HEK293 (cell line): ENCODE data around the gene FXYD2.

Experiments
- CTCF ChIA-PET: fragments of 350-600 bp; formaldehyde crosslinking; extraction: SDS; loops from one replicate; lab custom pipeline; 2021; ENCODE audit warnings: antibody characterized with exemption; lab: Yijun Ruan, JAX
- POLR2A ChIA-PET: fragments of 300-600 bp; formaldehyde crosslinking; extraction: SDS; loops from one replicate; lab custom pipeline; 2020; ENCODE audit warnings: antibody characterized with exemption, inconsistent platforms; lab: Yijun Ruan, JAX
- H3K27ac ChIP-seq: fragments of 200-500 bp; sonication (Bioruptor generic); 2 replicates; pipeline ENCODE4 v1.5.1; 2014; ENCODE audit warnings: low read depth, low read length, control low read depth, inconsistent platforms; ENCODE audit errors: extremely low read depth
- H3K36me3 ChIP-seq, 2 experiments: fragments of 200-500 bp in 1 of 2; sonication (Bioruptor generic) in 1 of 2; 1 replicate in 1 of 2; 2 replicates in 1 of 2; pipeline ENCODE4 v1.5.1; 2014 to 2017; ENCODE audit warnings: inconsistent platforms in 2 of 2, low read length in 2 of 2; ENCODE audit not compliant: control insufficient read depth in 2 of 2, insufficient read depth in 1 of 2
- H3K4me1 ChIP-seq: fragments of 200-500 bp; sonication (Bioruptor generic); 2 replicates; pipeline ENCODE4 v1.5.1; 2014; ENCODE audit warnings: mild to moderate bottlenecking, low read length, inconsistent platforms; ENCODE audit not compliant: control insufficient read depth, insufficient read depth
- H3K4me3 ChIP-seq: 2 replicates; pipeline ENCODE4 v1.5.1; 2011; ENCODE audit warnings: low read depth, mild to moderate bottlenecking, control low read depth, low read length, moderate library complexity
- H3K9me3 ChIP-seq: fragments of 200-500 bp; sonication (Bioruptor generic); 2 replicates; pipeline ENCODE4 v1.5.1; 2014; ENCODE audit warnings: low read depth, low read length, inconsistent platforms; ENCODE audit not compliant: control insufficient read depth, insufficient read depth
- GLI4 ChIP-seq: fragments of 450-650 bp; formaldehyde crosslinking; IDR thresholded peaks from 2 replicates; pipeline ENCODE4 v1.5.1; 2016; ENCODE audit warnings: missing biosample characterization, missing genetic modification characterization
- HOXC10 ChIP-seq: sonication (generic); formaldehyde crosslinking; IDR thresholded peaks from 2 replicates; pipeline ENCODE4 v1.8.1; 2023; ENCODE audit warnings: mild to moderate bottlenecking, missing genetic modification reagents
- PRDM10 ChIP-seq: fragments of 450-650 bp; formaldehyde crosslinking; IDR thresholded peaks from 2 replicates; pipeline ENCODE4 v1.5.1; 2016; ENCODE audit warnings: missing biosample characterization, missing genetic modification characterization
- ZBTB1 ChIP-seq: fragments of 450-650 bp; formaldehyde crosslinking; IDR thresholded peaks from 2 replicates; pipeline ENCODE4 v1.5.1; 2016; ENCODE audit warnings: missing biosample characterization, missing genetic modification characterization
- ZBTB20 ChIP-seq: fragments of 450-650 bp; formaldehyde crosslinking; IDR thresholded peaks from 2 replicates; pipeline ENCODE4 v1.5.1; 2016; ENCODE audit warnings: missing biosample characterization, missing genetic modification characterization
- ZBTB49 ChIP-seq: fragments of 450-650 bp; formaldehyde crosslinking; IDR thresholded peaks from 2 replicates; pipeline ENCODE4 v1.5.1; 2016; ENCODE audit warnings: missing biosample characterization, missing genetic modification characterization, low read depth
- ZEB2 ChIP-seq: fragments of 450-650 bp; formaldehyde crosslinking; IDR thresholded peaks from 2 replicates; pipeline ENCODE4 v1.5.1; 2016; ENCODE audit warnings: missing biosample characterization, missing genetic modification characterization
- ZFP41 ChIP-seq: fragments of 450-650 bp; formaldehyde crosslinking; IDR thresholded peaks from 2 replicates; pipeline ENCODE4 v1.5.1; 2016; ENCODE audit warnings: missing biosample characterization, missing genetic modification characterization, borderline replicate concordance
- ZNF16 ChIP-seq: fragments of 450-650 bp; formaldehyde crosslinking; IDR thresholded peaks from 2 replicates; pipeline ENCODE4 v1.5.1; 2016; ENCODE audit warnings: low read depth, missing biosample characterization, missing genetic modification characterization
- ZNF169 ChIP-seq: fragments of 450-650 bp; formaldehyde crosslinking; IDR thresholded peaks from 2 replicates; pipeline ENCODE4 v1.5.1; 2016; ENCODE audit warnings: missing biosample characterization, missing genetic modification characterization
- ZNF175 ChIP-seq: fragments of 450-650 bp; formaldehyde crosslinking; IDR thresholded peaks from 2 replicates; pipeline ENCODE4 v1.5.1; 2016; ENCODE audit warnings: missing biosample characterization, missing genetic modification characterization
- ZNF184 ChIP-seq: fragments of 450-650 bp; IDR thresholded peaks from 2 replicates; pipeline ENCODE4 v1.5.1; 2018; ENCODE audit warnings: missing biosample characterization, mild to moderate bottlenecking, missing genetic modification characterization
- ZNF335 ChIP-seq: fragments of 450-650 bp; formaldehyde crosslinking; conservative IDR thresholded peaks from 2 replicates; pipeline ENCODE4 v1.5.1; 2016; ENCODE audit warnings: missing biosample characterization, missing genetic modification characterization
- ZNF354C ChIP-seq: fragments of 450-650 bp; formaldehyde crosslinking; IDR thresholded peaks from 2 replicates; pipeline ENCODE4 v1.5.1; 2016; ENCODE audit warnings: missing biosample characterization, missing genetic modification characterization, low read depth, borderline replicate concordance
- ZNF423 ChIP-seq: fragments of 450-650 bp; formaldehyde crosslinking; IDR thresholded peaks from 2 replicates; pipeline ENCODE4 v1.5.1; 2016; ENCODE audit warnings: missing biosample characterization, missing genetic modification characterization
- ZNF433 ChIP-seq: fragments of 450-650 bp; formaldehyde crosslinking; IDR thresholded peaks from 2 replicates; pipeline ENCODE4 v1.5.1; 2016; ENCODE audit warnings: missing biosample characterization, missing genetic modification characterization, low read depth
- ZNF510 ChIP-seq: fragments of 450-650 bp; formaldehyde crosslinking; IDR thresholded peaks from 2 replicates; pipeline ENCODE4 v1.5.1; 2018; ENCODE audit warnings: mild to moderate bottlenecking, missing genetic modification characterization, missing biosample characterization; ENCODE audit not compliant: insufficient replicate concordance
- ZNF548 ChIP-seq: fragments of 450-650 bp; formaldehyde crosslinking; IDR thresholded peaks from 2 replicates; pipeline ENCODE4 v1.5.1; 2016; ENCODE audit warnings: missing biosample characterization, missing genetic modification characterization
- ZNF571 ChIP-seq: fragments of 450-650 bp; formaldehyde crosslinking; IDR thresholded peaks from 2 replicates; pipeline ENCODE4 v1.5.0; 2017; ENCODE audit warnings: missing biosample characterization, missing genetic modification characterization
- ZNF610 ChIP-seq: fragments of 450-650 bp; formaldehyde crosslinking; IDR thresholded peaks from 2 replicates; pipeline ENCODE4 v1.5.1; 2016; ENCODE audit warnings: missing biosample characterization, missing genetic modification characterization, borderline replicate concordance
- ZNF658 ChIP-seq: fragments of 450-650 bp; formaldehyde crosslinking; IDR thresholded peaks from 2 replicates; pipeline ENCODE4; 2016; ENCODE audit warnings: missing biosample characterization, missing genetic modification characterization
- ZNF704 ChIP-seq: fragments of 450-650 bp; formaldehyde crosslinking; IDR thresholded peaks from 2 replicates; pipeline ENCODE4 v1.5.1; 2016; ENCODE audit warnings: missing biosample characterization, missing genetic modification characterization

FXYD2 gene

DNA sequence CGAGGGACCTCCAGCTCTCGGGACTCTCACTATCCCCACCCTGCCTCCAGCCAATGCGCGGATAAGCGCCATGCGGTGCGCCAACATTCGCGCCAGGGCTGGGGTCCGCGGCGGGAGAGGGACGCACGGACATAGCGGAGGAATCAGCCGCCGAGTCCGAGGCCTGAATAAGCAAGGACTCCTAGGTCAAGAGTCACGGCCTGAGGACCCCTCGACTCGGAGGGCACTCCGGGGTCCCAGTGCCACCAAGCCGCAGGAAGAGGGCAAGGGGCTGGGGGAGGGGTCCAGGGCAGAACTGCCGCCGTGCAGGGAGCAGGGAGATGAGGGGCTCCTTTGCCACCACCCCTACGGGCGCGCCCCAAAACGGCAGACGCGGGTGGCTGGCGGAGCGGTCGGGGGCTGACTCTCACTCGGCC lies 28.1 kb downstream of the FXYD2 start:
- no peak for TF ChIP-seq ZNF169 (tag by site-specific recombination)
- TF ChIP-seq ZNF335 (tag by site-specific recombination) = peak; percentile 35
- no peak for TF ChIP-seq ZNF354C
- no peak for TF ChIP-seq ZEB2
- no peak for TF ChIP-seq ZNF658 (tag by site-specific recombination)
- no peak for TF ChIP-seq ZNF16
- H3K4me1 ChIP-seq = no peaks in the 10 kb centered on the region
- H3K9me3 ChIP-seq = no peaks in the 10 kb centered on the region
- ChIA-PET POLR2A (no interaction called here), CTCF (no interaction called here)
- no peak overlapping the region for H3K27ac ChIP-seq
- H3K4me3 ChIP-seq = peak overlapping the region; percentile 28
- H3K36me3 ChIP-seq = no peaks in the 10 kb centered on the region

GRCh38 chr11:117795638-117796455 lies 28.7 kb downstream of the FXYD2 start:
- CTCF ChIA-PET = no interaction called here
- Histone ChIP-seq H3K36me3 (no peaks in the 10 kb centered on the region), H3K27ac (no peak overlapping the region), H3K4me3 (peak overlapping the region; percentile 28), H3K4me1 (no peaks in the 10 kb centered on the region), H3K9me3 (no peaks in the 10 kb centered on the region)
- no peak for TF ChIP-seq ZBTB49
- TF ChIP-seq ZBTB1 (tag by site-specific recombination) = no peak
- no peak for TF ChIP-seq ZNF571 (tag by site-specific recombination)
- no peak for TF ChIP-seq PRDM10 (tag by site-specific recombination)
- TF ChIP-seq ZNF433 (tag by site-specific recombination) = no peak
- POLR2A ChIA-PET = no interaction called here

- TF ChIP-seq ZNF175 (tag by site-specific recombination) (no peak), HOXC10 (CRISPR knock-in tag) (no peak), ZNF548 (no peak), ZNF423 (tag by site-specific recombination) (no peak), ZNF510 (tag by site-specific recombination) (no peak), GLI4 (tag by site-specific recombination) (no peak), ZFP41 (tag by site-specific recombination) (no peak), ZBTB20 (tag by site-specific recombination) (no peak), ZNF704 (tag by site-specific recombination) (no peak), ZNF610 (tag by site-specific recombination) (no peak), ZNF184 (tag by site-specific recombination) (no peak)
- Histone ChIP-seq H3K4me1 (no peaks in the 10 kb centered on the region), H3K9me3 (no peaks in the 10 kb centered on the region), H3K4me3 (no peak overlapping the region), H3K36me3 (no peaks in the 10 kb centered on the region), H3K27ac (no peak overlapping the region)
- CTCF ChIA-PET = interaction anchor here (0.9 to 1.0 kb wide), 3 partner anchors 10 to 14 kb away, joined by 3 to 5 read pairs (median 4); no protein-coding TSS in a partner anchor
- POLR2A ChIA-PET = no interaction called here
Observed at GRCh38 chr11:117794772-117795629, 29.5 kb downstream of the FXYD2 start.
